GM18909 (cell line): ENCODE data around the gene TCEA2.
A peak's percentile ranks its signal among the peaks of the same experiment; 100 is the strongest.
"Not testable (repeated sequence)": the region's sequence is repeated elsewhere in the genome, so short reads cannot be mapped to it uniquely, and the experiment has no call there.

Experiments
- ATAC-seq: cut with Tn5 transposase; IDR thresholded peaks from one replicate; pipeline ENCODE4 v1.9.1; 2021; ENCODE audit warnings: mild to moderate bottlenecking; ENCODE audit not compliant: unreplicated experiment, poor library complexity

Gene TCEA2

GRCh38 chr20:64075556-64075955, 12.6 kb downstream of the TCEA2 start:
- no peak for ATAC-seq

- no peak for ATAC-seq
These were observed 13.3 kb downstream of the TCEA2 start for GRCh38 chr20:64076061-64076997.

- no peak for ATAC-seq
These were observed 14.1 kb downstream of the TCEA2 start for GRCh38 chr20:64077094-64077493.

GRCh38 chr20:64077541-64077875, 14.5 kb downstream of the TCEA2 start:
- peak; percentile 10 for ATAC-seq

- peak; percentile 29 for ATAC-seq
These were observed 15.0 kb downstream of the TCEA2 start for GRCh38 chr20:64077876-64078551.

GRCh38 chr20:64078934-64079272, 15.9 kb downstream of the TCEA2 start:
- ATAC-seq: no peak

GRCh38 chr20:64079273-64080012, 16.4 kb downstream of the TCEA2 start, which contains the start of gene RGS19:
Gene RGS19, minus strand, starts transcription at chr20:64079518. Its CDS starts 2,632 bp downstream, at chr20:64076886.
- peak; percentile 33 for ATAC-seq

- no peak for ATAC-seq
These were observed 17.2 kb downstream of the TCEA2 start, which contains the start of gene OPRL1 for GRCh38 chr20:64080013-64080812. Gene OPRL1, plus strand, starts transcription at chr20:64080082. Its CDS starts 12,639 bp downstream, at chr20:64092721.

GRCh38 chr20:64080813-64081623, 18.0 kb downstream of the TCEA2 start:
- no peak for ATAC-seq

- ATAC-seq: no peak
These were observed 18.6 kb downstream of the TCEA2 start for GRCh38 chr20:64081624-64081964.

GRCh38 chr20:64082126-64082731, 19.2 kb downstream of the TCEA2 start:
- ATAC-seq: no peak

GRCh38 chr20:64082820-64083377, 19.9 kb downstream of the TCEA2 start:
- ATAC-seq: no peak

GRCh38 chr20:64083378-64083803, 20.4 kb downstream of the TCEA2 start:
- ATAC-seq: peak; percentile 30

- ATAC-seq: no peak
These were observed 21.0 kb downstream of the TCEA2 start, which contains the start of gene LKAAEAR1 for GRCh38 chr20:64083804-64084684. Gene LKAAEAR1, minus strand, starts transcription at chr20:64084398. Its CDS starts 179 bp downstream, at chr20:64084219.

- no peak for ATAC-seq
These were observed 21.7 kb downstream of the TCEA2 start for GRCh38 chr20:64084685-64085152.

GRCh38 chr20:64086801-64087200, 23.8 kb downstream of the TCEA2 start:
- no peak for ATAC-seq

- ATAC-seq: not testable (repeated sequence)
These were observed 24.3 kb downstream of the TCEA2 start for GRCh38 chr20:64087226-64087825.
